ENCODE results near the gene BCL11A.

Gene BCL11A

DNA sequence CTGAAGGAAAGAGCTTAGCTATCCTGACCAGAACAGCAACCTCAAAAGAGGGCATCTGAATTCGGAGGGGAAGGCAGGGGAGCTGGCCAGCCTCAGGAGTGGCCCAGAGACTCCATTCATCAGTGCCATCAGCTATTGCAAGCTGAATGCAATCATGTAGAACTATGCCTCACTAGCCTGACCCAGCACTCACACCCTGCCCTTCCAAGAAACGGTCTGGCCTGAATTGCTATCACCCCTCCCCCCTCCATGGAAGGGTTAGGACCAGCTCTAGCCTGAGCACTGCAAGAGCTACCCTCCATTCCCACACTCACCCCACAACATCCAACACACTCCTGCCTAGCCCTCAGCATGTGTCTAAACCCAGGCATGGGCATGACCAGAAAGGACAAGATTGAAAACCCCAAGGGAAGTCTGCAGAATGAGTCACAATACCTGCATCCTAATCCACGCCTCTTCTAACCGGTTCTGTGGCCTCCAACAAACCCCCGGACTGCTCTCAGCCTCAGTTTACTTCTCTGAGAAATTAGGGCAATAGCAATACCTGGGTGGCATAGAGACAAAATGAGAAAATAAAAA lies 120.3 kb downstream of the BCL11A start:
- DNase-seq (ENCODE audit: extremely low read depth, low read depth), result no peak
- TF ChIP-seq CTCF (IDR thresholded peaks at IDR 0.05; ENCODE audit: low read depth, low read length), result no peak

- no peak for TF ChIP-seq CTCF (IDR thresholded peaks at IDR 0.05; ENCODE audit: low read depth, low read length)
- no peak for DNase-seq (ENCODE audit: extremely low read depth, low read depth)
These were observed 121.3 kb downstream of the BCL11A start for GRCh38 chr2:60432035-60432601.

DNA sequence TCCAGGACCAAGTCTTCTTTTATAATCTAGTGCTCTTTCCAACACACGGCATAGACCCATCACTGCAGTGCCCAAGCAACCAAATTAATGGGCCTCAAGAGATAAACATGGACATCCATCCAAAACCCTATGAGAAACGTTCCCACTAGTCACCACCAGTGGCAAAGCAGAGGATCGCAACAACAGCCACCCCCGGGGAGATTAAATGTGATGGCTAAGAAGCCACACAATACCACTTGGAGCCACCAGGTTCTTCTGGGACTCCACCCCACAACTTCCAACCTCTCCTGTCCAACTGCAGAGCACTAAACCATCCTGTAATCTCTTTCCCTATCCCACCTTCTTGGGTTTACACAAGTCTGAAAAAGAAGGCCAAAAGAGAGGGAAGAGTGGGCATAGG lies 123.8 kb downstream of the BCL11A start:
- DNase-seq (ENCODE audit: extremely low read depth, low read depth), result no peak
- no peak for TF ChIP-seq CTCF (IDR thresholded peaks at IDR 0.05; ENCODE audit: low read depth, low read length)

DNA sequence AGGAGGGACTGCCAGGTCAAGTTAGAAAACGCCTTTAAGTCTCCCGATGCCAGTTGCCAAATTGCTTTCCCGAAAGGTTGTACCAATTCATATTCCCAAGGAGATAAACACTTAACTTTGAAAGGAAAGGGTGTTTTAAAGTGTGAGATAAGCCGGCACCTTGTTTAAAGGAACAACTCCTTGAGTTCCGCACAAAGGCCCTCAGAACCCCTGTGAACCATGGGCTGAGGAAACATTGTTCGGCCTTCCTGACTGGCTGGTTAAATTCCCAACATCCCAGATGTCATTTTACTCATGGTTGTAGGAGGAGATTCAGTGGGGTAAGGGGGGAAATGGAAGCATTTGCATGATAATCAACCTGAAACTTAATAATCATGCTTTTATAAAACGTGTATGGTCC lies 126.6 kb downstream of the BCL11A start:
- TF ChIP-seq CTCF (IDR thresholded peaks at IDR 0.05; ENCODE audit: low read depth, low read length), result no peak

DNA sequence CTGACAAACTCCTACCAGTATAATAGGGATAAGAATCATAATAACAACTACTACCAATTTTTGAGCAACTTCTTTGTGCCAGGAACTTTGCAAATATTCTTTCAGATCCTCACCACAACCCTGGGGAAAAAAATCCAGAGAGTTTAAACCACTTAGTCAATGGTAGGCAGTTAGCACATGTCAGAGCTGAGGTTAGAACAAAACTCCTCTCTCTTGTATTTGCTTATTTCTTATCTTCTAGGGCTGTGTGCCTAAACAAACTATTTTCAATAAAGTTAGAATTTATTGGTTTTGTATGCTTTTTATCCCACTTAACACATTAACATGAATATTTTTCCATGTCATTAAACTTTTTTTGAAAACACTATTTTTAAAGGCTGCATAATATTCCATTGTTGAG lies 127.1 kb downstream of the BCL11A start:
- DNase-seq (ENCODE audit: extremely low read depth, low read depth), result no peak
- no peak for TF ChIP-seq CTCF (IDR thresholded peaks at IDR 0.05; ENCODE audit: low read depth, low read length)

More for the DNA sequence above, 126.6 kb downstream of the BCL11A start:
- DNase-seq (ENCODE audit: extremely low read depth, low read depth), result no peak

- DNase-seq (ENCODE audit: extremely low read depth, low read depth), result no peak
- no peak for TF ChIP-seq CTCF (IDR thresholded peaks at IDR 0.05; ENCODE audit: low read depth, low read length)
These were observed 129.2 kb downstream of the BCL11A start for GRCh38 chr2:60424233-60424632.

DNA sequence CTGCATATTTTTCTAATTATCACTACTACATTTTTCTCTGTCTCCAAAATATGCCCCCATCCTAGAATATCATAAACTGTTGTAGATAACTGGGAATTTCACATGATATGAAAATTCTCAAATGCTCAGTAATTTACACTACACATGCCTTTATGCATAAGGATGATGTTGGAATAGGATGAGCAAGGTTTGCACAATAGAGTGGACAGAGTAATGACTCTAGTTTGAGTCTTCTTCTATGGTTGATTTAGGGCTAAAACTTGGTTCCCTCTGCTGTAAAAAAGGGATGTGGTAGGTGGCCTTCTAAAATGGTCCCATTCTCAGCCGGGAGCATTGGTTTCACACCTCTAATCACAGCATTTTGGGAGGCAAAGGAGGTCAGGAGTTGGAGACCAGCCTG lies 129.9 kb downstream of the BCL11A start:
- DNase-seq (ENCODE audit: extremely low read depth, low read depth), result no peak
- no peak for TF ChIP-seq CTCF (IDR thresholded peaks at IDR 0.05; ENCODE audit: low read depth, low read length)
